ENCODE data around the gene PHF21A.

PHF21A gene

DNA sequence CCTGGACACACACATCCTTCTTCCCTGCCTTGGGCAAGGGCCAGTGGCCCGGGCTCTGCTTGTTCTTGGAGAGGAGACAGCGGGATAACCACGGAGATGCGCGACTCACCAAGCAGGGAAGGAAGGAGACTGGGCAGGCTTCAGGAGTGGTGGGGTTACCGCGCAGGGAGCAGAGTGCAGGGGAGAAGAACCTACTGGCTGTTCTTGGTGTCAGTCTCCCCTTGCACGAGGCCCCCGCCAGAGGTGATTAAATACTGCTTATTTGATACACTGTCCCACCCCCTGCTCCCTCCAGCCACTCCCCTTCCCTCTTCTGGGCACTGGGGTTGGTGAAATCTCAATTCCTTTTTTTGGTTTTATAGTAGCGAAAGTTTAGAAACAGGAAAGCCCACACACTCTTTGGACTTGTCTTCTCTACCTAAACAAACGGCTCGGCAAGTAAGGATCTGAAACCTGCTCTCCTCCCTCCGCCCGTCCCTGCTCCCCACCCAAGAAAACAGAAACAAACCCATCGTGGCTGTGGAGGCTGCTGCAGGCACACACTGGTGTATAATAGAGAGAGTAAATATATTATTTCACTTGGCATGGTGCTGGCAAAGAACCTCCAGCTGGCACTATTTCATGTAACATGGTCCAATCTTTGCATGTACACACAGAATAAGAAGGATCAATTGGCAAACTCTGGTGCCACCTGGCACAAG, 188.0 kb downstream of the PHF21A start:
- peaks cover 58% of the 10 kb centered on the region; the same call in 1 of the 2 replicates for H3K36me3 ChIP-seq (ENCODE audit: insufficient read depth, low read length)
- H3K9me3 ChIP-seq (ENCODE audit: insufficient read depth, low read depth, low read length): no peaks in the 10 kb centered on the region
- no peaks in the 10 kb centered on the region for H3K4me1 ChIP-seq (ENCODE audit: insufficient read depth, low read length, poor library complexity, severe bottlenecking)
- no peak overlapping the region for H3K9ac ChIP-seq (ENCODE audit: low read depth, low read length, poor library complexity, severe bottlenecking)
- no peak overlapping the region for H3K4me2 ChIP-seq (ENCODE audit: low read depth, low read length, poor library complexity, severe bottlenecking)
- H3K79me2 ChIP-seq (ENCODE audit: insufficient read depth, low read length): no peaks in the 10 kb centered on the region
- H3K27me3 ChIP-seq (ENCODE audit: insufficient read depth, low read length, poor library complexity, severe bottlenecking): no peaks in the 10 kb centered on the region
- H2AFZ ChIP-seq (ENCODE audit: low read length): no peak overlapping the region
- H4K20me1 ChIP-seq (ENCODE audit: insufficient read depth, low read length, poor library complexity, severe bottlenecking): no peaks in the 10 kb centered on the region
- no peaks in the 10 kb centered on the region for H3K9me2 ChIP-seq (replicated peaks; ENCODE audit: low read depth, low read length)
- no peaks in the 10 kb centered on the region for H3F3A ChIP-seq (ENCODE audit: low read depth)
- H3K4me3 ChIP-seq (ENCODE audit: low read length, poor library complexity, severe bottlenecking): no peak overlapping the region
- TF ChIP-seq EZH2phosphoT487 (IDR thresholded peaks at IDR 0.05; ENCODE audit: borderline replicate concordance): no peak
- no peak for TF ChIP-seq CTCF (conservative IDR thresholded peaks at IDR 0.05; ENCODE audit: low read length)

- Histone ChIP-seq H3K9ac (ENCODE audit: low read depth, low read length, poor library complexity, severe bottlenecking) (no peak overlapping the region), H3K9me3 (ENCODE audit: insufficient read depth, low read depth, low read length) (no peaks in the 10 kb centered on the region), H3K4me2 (ENCODE audit: low read depth, low read length, poor library complexity, severe bottlenecking) (no peak overlapping the region), H2AFZ (ENCODE audit: low read length) (no peak overlapping the region), H3K27me3 (ENCODE audit: insufficient read depth, low read length, poor library complexity, severe bottlenecking) (no peaks in the 10 kb centered on the region), H3K4me3 (ENCODE audit: low read length, poor library complexity, severe bottlenecking) (no peak overlapping the region), H3K4me1 (ENCODE audit: insufficient read depth, low read length, poor library complexity, severe bottlenecking) (peaks cover 5% of the 10 kb centered on the region), H4K20me1 (ENCODE audit: insufficient read depth, low read length, poor library complexity, severe bottlenecking) (no peaks in the 10 kb centered on the region), H3K79me2 (ENCODE audit: insufficient read depth, low read length) (no peaks in the 10 kb centered on the region), H3F3A (ENCODE audit: low read depth) (no peaks in the 10 kb centered on the region), H3K9me2 (replicated peaks; ENCODE audit: low read depth, low read length) (no peaks in the 10 kb centered on the region), H3K36me3 (ENCODE audit: insufficient read depth, low read length) (peaks cover 50% of the 10 kb centered on the region; the same call in 1 of the 2 replicates)
- TF ChIP-seq EZH2phosphoT487 (IDR thresholded peaks at IDR 0.05; ENCODE audit: borderline replicate concordance): no peak
- no peak for TF ChIP-seq CTCF (conservative IDR thresholded peaks at IDR 0.05; ENCODE audit: low read length)
Measured at GRCh38 chr11:45932217-45932616, 189.0 kb downstream of the PHF21A start.

- H3K4me2 ChIP-seq (ENCODE audit: low read depth, low read length, poor library complexity, severe bottlenecking): no peak overlapping the region
Measured at GRCh38 chr11:45931739-45932138, 189.5 kb downstream of the PHF21A start.

More at GRCh38 chr11:45931739-45932138, 189.5 kb downstream of the PHF21A start:
- no peaks in the 10 kb centered on the region for H4K20me1 ChIP-seq (ENCODE audit: insufficient read depth, low read length, poor library complexity, severe bottlenecking)
- no peaks in the 10 kb centered on the region for H3K9me3 ChIP-seq (ENCODE audit: insufficient read depth, low read depth, low read length)
- H3K79me2 ChIP-seq (ENCODE audit: insufficient read depth, low read length): no peaks in the 10 kb centered on the region
- peaks cover 46% of the 10 kb centered on the region; the same call in 1 of the 2 replicates for H3K36me3 ChIP-seq (ENCODE audit: insufficient read depth, low read length)
- H2AFZ ChIP-seq (ENCODE audit: low read length): no peak overlapping the region
- no peak overlapping the region for H3K9ac ChIP-seq (ENCODE audit: low read depth, low read length, poor library complexity, severe bottlenecking)
- TF ChIP-seq CTCF (conservative IDR thresholded peaks at IDR 0.05; ENCODE audit: low read length) (no peak), EZH2phosphoT487 (IDR thresholded peaks at IDR 0.05; ENCODE audit: borderline replicate concordance) (no peak)
- peaks cover 8% of the 10 kb centered on the region for H3K4me1 ChIP-seq (ENCODE audit: insufficient read depth, low read length, poor library complexity, severe bottlenecking)
- no peaks in the 10 kb centered on the region for H3K27me3 ChIP-seq (ENCODE audit: insufficient read depth, low read length, poor library complexity, severe bottlenecking)
- no peaks in the 10 kb centered on the region for H3F3A ChIP-seq (ENCODE audit: low read depth)
- no peak overlapping the region for H3K4me3 ChIP-seq (ENCODE audit: low read length, poor library complexity, severe bottlenecking)
- H3K9me2 ChIP-seq (replicated peaks; ENCODE audit: low read depth, low read length): no peaks in the 10 kb centered on the region
